ENCODE data around the gene NAV2. TPM values are rescaled to one million over a fixed set of nuclear protein-coding genes. Genes with fewer than 3 reads are reported as not detected.

NAV2 gene
- total RNA-seq, 1 experiment from 2014 or later, result 23.3 TPM

- Histone ChIP-seq H3K27ac (no peak overlapping the region), H3K27me3 (ENCODE audit: insufficient read depth, low read depth) (no peaks in the 10 kb centered on the region), H3K79me2 (ENCODE audit: low read depth) (no peaks in the 10 kb centered on the region), H3K9me3 (ENCODE audit: insufficient read depth, low read depth) (no peaks in the 10 kb centered on the region), H3K9me2 (ENCODE audit: insufficient read depth) (no peaks in the 10 kb centered on the region), H3F3A (ENCODE audit: insufficient read depth, low read depth) (no peaks in the 10 kb centered on the region), H3K4me3 (no peak overlapping the region), H2AFZ (no peak overlapping the region), H4K20me1 (ENCODE audit: insufficient read depth) (no peaks in the 10 kb centered on the region), H3K4me2 (no peak overlapping the region), H3K4me1 (replicated peaks; ENCODE audit: insufficient read depth) (no peaks in the 10 kb centered on the region), H3K36me3 (ENCODE audit: low read depth) (peaks cover 9% of the 10 kb centered on the region; the same call in 1 of the 2 replicates)
- TF ChIP-seq EZH2 (IDR thresholded peaks at IDR 0.05; ENCODE audit: low read depth), result no peak
- TF ChIP-seq, protein P1, sequence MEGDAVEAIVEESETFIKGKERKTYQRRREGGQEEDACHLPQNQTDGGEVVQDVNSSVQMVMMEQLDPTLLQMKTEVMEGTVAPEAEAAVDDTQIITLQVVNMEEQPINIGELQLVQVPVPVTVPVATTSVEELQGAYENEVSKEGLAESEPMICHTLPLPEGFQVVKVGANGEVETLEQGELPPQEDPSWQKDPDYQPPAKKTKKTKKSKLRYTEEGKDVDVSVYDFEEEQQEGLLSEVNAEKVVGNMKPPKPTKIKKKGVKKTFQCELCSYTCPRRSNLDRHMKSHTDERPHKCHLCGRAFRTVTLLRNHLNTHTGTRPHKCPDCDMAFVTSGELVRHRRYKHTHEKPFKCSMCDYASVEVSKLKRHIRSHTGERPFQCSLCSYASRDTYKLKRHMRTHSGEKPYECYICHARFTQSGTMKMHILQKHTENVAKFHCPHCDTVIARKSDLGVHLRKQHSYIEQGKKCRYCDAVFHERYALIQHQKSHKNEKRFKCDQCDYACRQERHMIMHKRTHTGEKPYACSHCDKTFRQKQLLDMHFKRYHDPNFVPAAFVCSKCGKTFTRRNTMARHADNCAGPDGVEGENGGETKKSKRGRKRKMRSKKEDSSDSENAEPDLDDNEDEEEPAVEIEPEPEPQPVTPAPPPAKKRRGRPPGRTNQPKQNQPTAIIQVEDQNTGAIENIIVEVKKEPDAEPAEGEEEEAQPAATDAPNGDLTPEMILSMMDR (conservative IDR thresholded peaks at IDR 0.05), result no peak
- ChIA-PET POLR2A (ENCODE audit: unreplicated experiment) (no interaction called here), CTCF (interaction anchor here (0.6 kb wide), 1 partner anchor 41 kb away, joined by 3 read pairs; no protein-coding TSS in a partner anchor)
- intact Hi-C loops (cut with micrococcal nuclease; ENCODE audit: unreplicated experiment), result no loop called here
- BruUV-seq (replicated peaks), result no TSS peak
- DNase-seq, result no peak
These were observed 381.1 kb downstream of the NAV2 start for GRCh38 chr11:20093775-20094174.

GRCh38 chr11:20095189-20095588 is 382.6 kb downstream of the NAV2 start:
- Histone ChIP-seq H3K9me3 (ENCODE audit: insufficient read depth, low read depth) (no peaks in the 10 kb centered on the region), H3K4me2 (no peak overlapping the region)
- intact Hi-C loops (cut with micrococcal nuclease; ENCODE audit: unreplicated experiment), result no loop called here

DNA sequence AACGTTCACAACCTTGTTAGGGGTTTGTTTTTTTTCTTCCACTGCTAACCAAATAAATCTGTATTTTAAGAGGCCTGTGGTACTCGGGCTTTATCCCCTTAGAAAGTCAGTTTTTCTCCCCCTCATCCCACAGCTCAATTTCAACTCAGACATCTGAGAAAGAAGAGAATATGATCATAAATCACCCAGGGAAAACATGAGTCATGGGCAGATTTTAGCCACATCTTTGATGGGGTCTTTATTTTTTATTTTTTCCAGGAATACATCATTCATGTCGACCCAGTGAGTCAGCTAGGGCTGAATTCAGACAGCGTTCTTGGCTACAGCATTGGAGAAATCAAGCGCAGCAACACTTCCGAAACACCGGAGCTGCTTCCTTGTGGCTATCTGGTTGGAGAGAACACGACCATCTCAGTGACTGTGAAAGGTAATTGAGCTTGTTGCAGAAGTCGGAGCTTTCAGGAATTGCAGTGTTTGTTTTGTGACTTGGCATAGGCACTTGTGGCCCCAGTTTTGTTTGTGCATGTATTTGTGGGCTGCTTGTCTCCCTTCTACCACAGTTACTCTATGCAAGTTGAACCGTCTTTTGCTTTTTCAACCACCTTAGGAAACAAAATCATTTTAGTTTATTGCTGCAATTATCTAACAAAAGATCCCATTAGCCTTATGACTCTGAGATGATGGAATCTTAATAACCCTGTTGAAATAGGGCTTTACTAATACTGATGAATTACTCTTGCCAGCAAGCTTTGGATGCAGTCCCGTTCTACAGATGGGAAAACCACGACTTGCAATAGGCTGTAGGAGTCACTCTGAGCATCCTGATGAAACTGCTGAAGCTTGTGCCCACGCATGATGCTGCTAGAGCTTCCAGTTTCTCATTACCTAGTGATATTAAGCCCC is 384.9 kb downstream of the NAV2 start:
- Histone ChIP-seq H3F3A (ENCODE audit: insufficient read depth, low read depth) (no peaks in the 10 kb centered on the region), H3K4me3 (no peak overlapping the region), H3K9me2 (ENCODE audit: insufficient read depth) (no peaks in the 10 kb centered on the region), H3K4me2 (no peak overlapping the region), H3K27ac (no peak overlapping the region), H3K9me3 (ENCODE audit: insufficient read depth, low read depth) (no peaks in the 10 kb centered on the region), H3K4me1 (replicated peaks; ENCODE audit: insufficient read depth) (no peaks in the 10 kb centered on the region), H3K27me3 (ENCODE audit: insufficient read depth, low read depth) (no peaks in the 10 kb centered on the region), H2AFZ (no peak overlapping the region), H4K20me1 (ENCODE audit: insufficient read depth) (no peaks in the 10 kb centered on the region), H3K36me3 (ENCODE audit: low read depth) (peaks cover 9% of the 10 kb centered on the region; the same call in 1 of the 2 replicates), H3K79me2 (ENCODE audit: low read depth) (no peaks in the 10 kb centered on the region)
- ChIA-PET POLR2A (ENCODE audit: unreplicated experiment) (interaction anchor here (0.6 kb wide), 1 partner anchor 40 kb away, joined by 5 read pairs; no protein-coding TSS in a partner anchor), CTCF (interaction anchor here (0.6 kb wide), 1 partner anchor 161 kb away, joined by 7 read pairs; no protein-coding TSS in a partner anchor)
- TF ChIP-seq, protein P1 (conservative IDR thresholded peaks at IDR 0.05), result no peak
- no peak for TF ChIP-seq EZH2 (IDR thresholded peaks at IDR 0.05; ENCODE audit: low read depth)
- BruUV-seq (replicated peaks), result no TSS peak
- DNase-seq, result no peak
- intact Hi-C loops (cut with micrococcal nuclease; ENCODE audit: unreplicated experiment), result no loop called here

More at GRCh38 chr11:20095189-20095588, 382.6 kb downstream of the NAV2 start:
- no peak for DNase-seq
- BruUV-seq (replicated peaks), result no TSS peak
- CTCF ChIA-PET, result no interaction called here
- no peaks in the 10 kb centered on the region for H3K79me2 ChIP-seq (ENCODE audit: low read depth)
- TF ChIP-seq EZH2 (IDR thresholded peaks at IDR 0.05; ENCODE audit: low read depth), result no peak
- TF ChIP-seq, protein P1 (conservative IDR thresholded peaks at IDR 0.05), result no peak
- H2AFZ ChIP-seq, result no peak overlapping the region
- no peaks in the 10 kb centered on the region for H3K4me1 ChIP-seq (replicated peaks; ENCODE audit: insufficient read depth)
- no peaks in the 10 kb centered on the region for H3K27me3 ChIP-seq (ENCODE audit: insufficient read depth, low read depth)
- H3F3A ChIP-seq (ENCODE audit: insufficient read depth, low read depth), result no peaks in the 10 kb centered on the region
- H3K9me2 ChIP-seq (ENCODE audit: insufficient read depth), result no peaks in the 10 kb centered on the region
- H3K4me3 ChIP-seq, result no peak overlapping the region
- H3K36me3 ChIP-seq (ENCODE audit: low read depth), result peaks cover 9% of the 10 kb centered on the region; the same call in 1 of the 2 replicates
- POLR2A ChIA-PET (ENCODE audit: unreplicated experiment), result no interaction called here
- no peak overlapping the region for H3K27ac ChIP-seq
- no peaks in the 10 kb centered on the region for H4K20me1 ChIP-seq (ENCODE audit: insufficient read depth)

All from PC-9 (cell line).